ENCODE data around the gene PAK3. TPM values are rescaled to one million over a fixed set of nuclear protein-coding genes. Genes with fewer than 3 reads are reported as not detected.

Gene PAK3
- total RNA-seq, 1 experiment from 2014 or later = 7.5 TPM

- Histone ChIP-seq H3K79me1 (ENCODE audit: insufficient read depth, low read depth, low read length, poor library complexity, severe bottlenecking) (no peaks in the 10 kb centered on the region), H4K8ac (replicated peaks; ENCODE audit: insufficient read length, low read depth, low read length) (no peak overlapping the region), H3T11ph (ENCODE audit: low read length) (no peak overlapping the region), H3K27ac (ENCODE audit: insufficient read length, low read depth, low read length) (no peak overlapping the region), H3K27me3 (ENCODE audit: insufficient read depth, low read length) (no peaks in the 10 kb centered on the region), H3K23me2 (ENCODE audit: insufficient read length, low read depth, low read length, poor library complexity, severe bottlenecking) (no peaks in the 10 kb centered on the region), H3K9ac (ENCODE audit: extremely low read depth, insufficient read length, low read length) (no peak overlapping the region), H3K18ac (ENCODE audit: insufficient read length, low read depth, low read length) (no peak overlapping the region), H2AFZ (ENCODE audit: low read length) (no peak overlapping the region), H3K4ac (ENCODE audit: low read depth, low read length) (no peak overlapping the region), H2BK120ac (ENCODE audit: low read depth, low read length, poor library complexity, severe bottlenecking) (no peak overlapping the region), H3K14ac (ENCODE audit: insufficient read depth, low read length) (no peak overlapping the region), H3K9me3 (ENCODE audit: control insufficient read depth, low read depth, low read length) (no peaks in the 10 kb centered on the region), H2BK20ac (ENCODE audit: low read depth, low read length, poor library complexity, severe bottlenecking) (no peak overlapping the region), H3K4me1 (ENCODE audit: insufficient read depth, low read length) (no peaks in the 10 kb centered on the region), H3K23ac (ENCODE audit: insufficient read length, low read depth, low read length) (no peak overlapping the region), H3K79me2 (ENCODE audit: insufficient read depth, low read length) (no peaks in the 10 kb centered on the region), H2AK5ac (ENCODE audit: insufficient read length, low read length) (no peak overlapping the region), H4K20me1 (ENCODE audit: control insufficient read depth, insufficient read depth, insufficient read length) (no peaks in the 10 kb centered on the region), H4K91ac (ENCODE audit: insufficient read length, low read depth, low read length) (no peak overlapping the region), H4K5ac (ENCODE audit: insufficient read length, low read depth, low read length) (no peak overlapping the region), H2BK15ac (ENCODE audit: low read depth, low read length) (no peak overlapping the region), H2BK5ac (ENCODE audit: insufficient read length, low read length) (no peak overlapping the region), H3K4me2 (ENCODE audit: insufficient read depth, insufficient read length, low read length) (no peak overlapping the region), H2BK12ac (ENCODE audit: insufficient read length, low read depth, low read length) (no peak overlapping the region), H3K56ac (ENCODE audit: insufficient read length, low read depth, low read length) (no peak overlapping the region)
- H3K4me3 Mint-ChIP-seq = no peak overlapping the region
- TF ChIP-seq CTCF (conservative IDR thresholded peaks at IDR 0.05) = no peak
- H3K36me3 Mint-ChIP-seq (ENCODE audit: insufficient read depth in 1 of 3, low read depth in 3 of 3) = peaks cover 0 to 5% (median 2%) of the 10 kb centered on the region in 3 experiments; a peak in 3 of 7 replicates
- H3K9me3 Mint-ChIP-seq = no peaks in the 10 kb centered on the region
- DNase-seq = no peak
- no peaks in the 10 kb centered on the region for H3K27me3 Mint-ChIP-seq (ENCODE audit: low read depth)
- no CpG with 5 or more reads among the region's 1 CpG for WGBS (ENCODE audit: extremely low coverage, insufficient read length, low lambda C conversion rate)
- H3K4me1 Mint-ChIP-seq = no peaks in the 10 kb centered on the region
- H3K27ac Mint-ChIP-seq = no peak overlapping the region
Measured at GRCh38 chrX:111170017-111170416, 74.0 kb downstream of the PAK3 start.
